HG03354 (cell line): Measurements from ENCODE around the gene DLK2.
"Not testable (repeated sequence)": the region's sequence is repeated elsewhere in the genome, so short reads cannot be mapped to it uniquely, and the experiment has no call there.

Source experiments
- ATAC-seq: cut with Tn5 transposase; IDR thresholded peaks from one replicate; pipeline ENCODE4 v1.9.1; 2021; ENCODE audit warnings: mild to moderate bottlenecking; ENCODE audit not compliant: unreplicated experiment, poor library complexity, severe bottlenecking

Gene DLK2

DNA sequence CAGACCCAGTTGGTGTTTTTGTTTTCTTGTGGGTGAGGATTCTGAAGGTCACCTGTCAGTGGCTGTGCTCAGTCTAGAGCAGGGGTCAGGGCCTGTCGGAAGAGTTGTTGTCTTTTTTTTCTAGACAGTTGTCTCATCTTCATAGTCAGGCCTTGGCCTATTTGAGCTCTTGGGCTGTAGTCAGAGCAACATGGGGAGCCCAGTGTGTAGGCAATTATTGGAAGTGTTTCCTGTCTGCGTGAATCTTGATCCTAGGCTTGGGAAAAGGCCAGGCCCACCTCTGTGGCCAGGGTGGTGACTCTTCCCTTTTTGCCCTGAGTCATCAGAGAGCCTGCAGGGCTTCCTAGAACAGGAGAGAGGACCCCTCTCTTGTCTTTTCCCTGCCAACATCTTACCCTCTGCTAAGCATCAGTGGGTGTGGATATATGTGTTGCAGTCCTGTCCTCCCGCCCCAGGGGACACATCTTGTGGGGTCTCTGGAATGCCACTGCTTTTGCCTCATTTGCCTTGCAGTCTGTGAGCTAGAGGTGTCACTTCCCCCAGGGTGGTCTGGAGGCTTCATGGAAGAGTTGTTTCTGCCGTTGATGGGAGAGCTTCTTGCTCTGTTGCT is 33.4 kb upstream of the DLK2 start:
- ATAC-seq = no peak

GRCh38 chr6:43481591-43482236 is 26.4 kb upstream of the DLK2 start:
- ATAC-seq = no peak

- no peak for ATAC-seq
Measured at GRCh38 chr6:43481075-43481474, 25.7 kb upstream of the DLK2 start.

- ATAC-seq = peak; percentile 19
Measured at GRCh38 chr6:43478008-43478372, 22.6 kb upstream of the DLK2 start.

GRCh38 chr6:43477235-43478007 is 22.1 kb upstream of the DLK2 start, which contains the start of gene TJAP1:
Gene TJAP1, plus strand, starts transcription at chr6:43477570. Its CDS starts 21,432 bp downstream, at chr6:43499002.
- ATAC-seq = peak; percentile 91

DNA sequence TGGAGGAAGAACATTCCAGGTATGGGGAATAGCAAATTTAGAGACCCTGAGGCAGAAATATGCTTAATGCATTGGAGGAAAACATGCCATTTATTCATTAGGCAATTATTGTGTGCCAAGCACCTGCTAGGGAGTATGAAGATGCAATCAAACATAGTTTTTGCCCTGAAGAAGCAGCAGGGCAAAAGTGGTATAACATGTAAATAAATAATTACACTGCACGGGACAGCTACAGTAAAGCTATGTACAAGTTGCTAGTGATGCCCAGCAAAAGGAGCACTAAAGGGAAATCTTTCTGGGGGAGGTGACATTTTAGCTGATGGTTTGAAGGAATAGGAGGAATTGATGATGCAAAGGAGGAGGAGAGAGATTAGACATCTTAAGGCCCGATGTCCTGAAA is 21.4 kb upstream of the DLK2 start:
- ATAC-seq = no peak

GRCh38 chr6:43475516-43475915 is 20.2 kb upstream of the DLK2 start:
- ATAC-seq = no peak

- no peak for ATAC-seq
Measured at GRCh38 chr6:43472515-43472914, 17.2 kb upstream of the DLK2 start.

DNA sequence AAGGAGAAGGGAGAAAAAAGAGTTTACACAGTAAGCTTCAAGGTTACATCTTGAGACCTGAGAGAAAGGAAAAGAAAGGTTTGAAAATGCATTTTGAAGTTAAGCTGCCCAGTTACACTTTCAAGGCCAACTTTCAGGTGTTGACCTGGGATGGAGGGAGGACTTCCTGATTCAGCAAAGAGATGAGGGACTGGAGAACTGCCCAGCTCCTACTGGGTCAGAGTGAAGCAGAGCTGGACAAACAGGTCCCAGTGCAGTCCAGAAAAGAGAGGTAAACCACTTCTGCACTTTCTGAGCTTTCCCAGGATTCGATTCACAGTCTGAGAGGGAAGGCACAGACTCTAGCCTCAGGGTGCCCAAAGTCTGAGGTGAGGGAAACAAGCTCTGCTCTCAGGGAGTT is 16.1 kb upstream of the DLK2 start:
- ATAC-seq = no peak

- ATAC-seq = no peak
Measured at GRCh38 chr6:43469947-43470346, 14.6 kb upstream of the DLK2 start.

GRCh38 chr6:43468748-43469681 is 13.7 kb upstream of the DLK2 start:
- no peak for ATAC-seq

DNA sequence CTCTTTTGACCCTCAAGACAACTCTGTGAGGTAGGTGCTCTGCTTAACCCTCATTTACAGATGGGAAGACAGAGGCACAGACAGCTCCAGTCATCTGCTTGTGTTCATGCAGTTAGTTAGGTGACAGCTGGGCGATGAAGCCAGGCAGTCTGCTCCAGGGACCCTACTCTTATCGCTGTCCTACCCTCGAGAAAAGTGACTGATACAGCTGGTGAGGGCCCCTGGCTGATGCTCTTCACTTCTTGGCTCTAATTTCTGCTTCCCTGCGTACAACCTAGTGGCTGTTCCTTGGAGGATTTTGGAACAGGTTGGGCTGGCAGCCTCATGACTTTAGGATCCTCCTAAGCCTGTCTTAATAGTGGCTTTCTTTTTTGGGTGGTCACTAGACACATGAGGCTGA is 12.9 kb upstream of the DLK2 start:
- no peak for ATAC-seq

DNA sequence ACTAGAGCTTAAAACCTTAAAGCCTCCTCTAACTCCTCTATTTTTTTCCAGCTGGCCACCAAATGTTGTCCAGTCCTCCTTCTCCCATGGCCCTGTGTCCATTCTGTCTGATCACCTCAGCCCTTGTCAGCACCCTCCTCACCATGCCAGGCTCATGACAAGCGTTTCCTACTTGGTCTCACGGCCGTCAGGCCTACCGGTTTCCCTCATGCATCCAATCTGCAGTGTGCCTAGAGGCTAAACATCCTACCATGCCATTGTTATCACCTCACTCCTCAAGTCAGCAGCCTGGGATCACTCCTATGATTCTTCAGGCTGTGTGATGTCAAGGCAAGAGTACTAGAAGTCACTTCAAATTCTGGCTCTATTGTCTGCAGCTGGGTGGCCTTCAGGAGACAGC is 12.4 kb upstream of the DLK2 start:
- ATAC-seq = no peak

GRCh38 chr6:43467265-43467664 is 11.9 kb upstream of the DLK2 start:
- not testable (repeated sequence) for ATAC-seq

GRCh38 chr6:43465948-43466347 is 10.6 kb upstream of the DLK2 start:
- ATAC-seq = no peak

GRCh38 chr6:43464337-43464736 is 9.0 kb upstream of the DLK2 start:
- ATAC-seq = no peak

GRCh38 chr6:43461936-43462335 is 6.6 kb upstream of the DLK2 start:
- no peak for ATAC-seq

- no peak for ATAC-seq
Measured at GRCh38 chr6:43460032-43460431, 4.7 kb upstream of the DLK2 start.

DNA sequence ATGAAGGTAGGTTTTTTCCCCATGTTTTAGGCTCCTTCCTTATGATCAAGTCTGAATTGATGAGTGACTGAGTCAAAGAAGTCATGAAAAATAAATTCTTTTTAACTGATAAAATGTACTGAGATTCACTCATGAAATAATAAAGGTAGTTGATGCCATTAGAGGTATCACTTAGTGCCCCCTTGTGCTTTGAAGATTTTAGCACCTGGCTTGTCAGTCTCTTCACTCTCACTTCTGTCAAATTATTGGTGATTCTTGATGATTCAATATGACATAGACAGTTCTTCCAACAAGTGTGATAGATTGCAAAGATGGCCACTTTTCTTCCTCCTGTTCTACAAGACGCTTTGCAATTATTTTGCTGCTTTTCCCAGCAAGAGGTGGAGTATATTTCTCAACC is 4.2 kb upstream of the DLK2 start:
- no peak for ATAC-seq

DNA sequence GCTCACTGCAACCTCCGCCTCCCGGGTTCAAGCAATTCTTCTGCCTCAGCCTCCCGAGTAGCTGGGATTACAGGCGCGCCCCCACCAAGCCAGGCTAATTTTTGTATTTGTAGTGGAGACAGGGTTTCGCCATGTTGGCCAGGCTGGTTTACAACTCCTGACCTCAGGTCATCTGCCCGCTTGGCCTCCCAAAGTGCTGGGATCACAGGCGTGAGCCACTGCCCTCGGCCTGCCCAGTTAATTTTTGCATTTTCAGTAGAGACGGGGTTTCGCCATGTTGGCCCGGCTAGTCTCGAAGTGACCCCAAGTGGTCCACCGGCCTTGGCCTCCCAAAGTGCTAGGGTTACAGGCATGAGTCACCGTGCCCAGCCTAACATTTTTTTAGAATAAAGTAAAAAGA is 2.8 kb upstream of the DLK2 start:
- ATAC-seq = not testable (repeated sequence)
